ENCODE results near the gene YIPF4. TPM values are rescaled to one million over a fixed set of nuclear protein-coding genes. Genes with fewer than 3 reads are reported as not detected.

Gene YIPF4
- total and polyA plus RNA-seq, 2 of the 8 experiments (the other 6 are each of a cell fraction or from before 2014, with no cell fraction given), result 2.9 to 21.4 TPM

- 86% methylated on average over 4 of the region's 4 CpGs; no CpG with 5 or more reads in 1 of the 2 experiments for WGBS, 2 experiments (ENCODE audit: extremely low coverage in 1 of 2, insufficient coverage in 1 of 2, insufficient read length in 1 of 2, insufficient replicate concordance in 2 of 2, low coverage in 1 of 2, low lambda C conversion rate in 2 of 2, missing lambda C conversion rate in 1 of 2)
- H3K18ac ChIP-seq (ENCODE audit: extremely low read depth, low read length), result no peak overlapping the region
- H2AK5ac ChIP-seq (ENCODE audit: low read depth, low read length), result no peak overlapping the region
- no peak overlapping the region for H3K56ac ChIP-seq (replicated peaks; ENCODE audit: insufficient read length, low read depth, low read length)
- no peak overlapping the region for H3K4me2 ChIP-seq (ENCODE audit: insufficient read depth in 1 of 2, low read depth in 2 of 2, low read length in 2 of 2)
- H3K27ac ChIP-seq (ENCODE audit: low read depth, low read length), result no peak overlapping the region
- H4K20me1 ChIP-seq (replicated peaks in 1 of 2; ENCODE audit: control insufficient read depth in 1 of 2, insufficient read depth in 2 of 2, low read length in 2 of 2), result no peaks in the 10 kb centered on the region
- no peaks in the 10 kb centered on the region for H3K9me3 ChIP-seq (ENCODE audit: insufficient read depth in 2 of 2, low read depth in 1 of 2, low read length in 1 of 2)
- DNase-seq (ENCODE audit: low read depth in 1 of 2, low spot score in 2 of 2), result no peak
- no peak overlapping the region for H3K9ac ChIP-seq (replicated peaks in 1 of 4; ENCODE audit: extremely low read depth in 1 of 4, low read depth in 3 of 4, low read length in 3 of 4)
- POLR2A ChIA-PET (ENCODE audit: partially characterized antibody), result no interaction called here
- no peaks in the 10 kb centered on the region for H3K36me3 ChIP-seq (ENCODE audit: control insufficient read depth in 2 of 4, insufficient read depth in 4 of 4, low read length in 3 of 4)
- H2BK12ac ChIP-seq (ENCODE audit: low read depth, low read length), result no peak overlapping the region
- H4K8ac ChIP-seq (ENCODE audit: extremely low read depth, insufficient read depth, low read length), result no peak overlapping the region
- H2BK15ac ChIP-seq (ENCODE audit: low read length), result no peak overlapping the region
- H2BK120ac ChIP-seq (replicated peaks; ENCODE audit: low read depth, low read length), result no peak overlapping the region
- H4K5ac ChIP-seq (ENCODE audit: insufficient read length, low read depth, low read length), result no peak overlapping the region
- peaks cover 0 to 2% (median 0%) of the 10 kb centered on the region in 4 experiments; a peak in 1 of 7 replicates for H3K27me3 ChIP-seq (replicated peaks in 1 of 4; ENCODE audit: control insufficient read depth in 3 of 4, extremely low read depth in 1 of 4, insufficient read depth in 3 of 4, low read length in 3 of 4)
- TF ChIP-seq CTBP2 (IDR thresholded peaks at IDR 0.05; ENCODE audit: borderline replicate concordance, insufficient read depth, insufficient read length, low read length) (no peak), GTF2F1 (IDR thresholded peaks at IDR 0.05; ENCODE audit: borderline replicate concordance, low read depth, low read length) (no peak), SRF (IDR thresholded peaks at IDR 0.05; ENCODE audit: low read depth, low read length) (no peak)
- no peak overlapping the region for H3K23ac ChIP-seq (ENCODE audit: insufficient read length)
- no peak overlapping the region for H3K4me3 ChIP-seq (ENCODE audit: extremely low read depth in 1 of 4, insufficient read depth in 2 of 4, low read depth in 3 of 4, low read length in 4 of 4)
- H3K23me2 ChIP-seq (ENCODE audit: low read depth, low read length), result no peaks in the 10 kb centered on the region
- no peaks in the 10 kb centered on the region for H3K4me1 ChIP-seq (replicated peaks in 1 of 4; ENCODE audit: control insufficient read depth in 3 of 4, insufficient read depth in 4 of 4, low read length in 3 of 4)
- no peaks in the 10 kb centered on the region for H3K79me2 ChIP-seq (ENCODE audit: control insufficient read depth in 1 of 2, insufficient read depth in 2 of 2, low read length in 2 of 2)
- no peak overlapping the region for H3K4ac ChIP-seq (replicated peaks; ENCODE audit: insufficient read length, low read depth, low read length)
- CTCF ChIA-PET (ENCODE audit: partially characterized antibody), result interaction anchor here (0.6 to 0.7 kb wide), 3 partner anchors 15 to 52 kb away, joined by 3 read pairs; no protein-coding TSS in a partner anchor
- H3K14ac ChIP-seq (ENCODE audit: insufficient read length), result no peak overlapping the region
- H2AFZ ChIP-seq (ENCODE audit: low read length), result no peak overlapping the region
- H4K91ac ChIP-seq (replicated peaks; ENCODE audit: insufficient read length, low read length), result no peak overlapping the region
- no peaks in the 10 kb centered on the region for H3K79me1 ChIP-seq (ENCODE audit: low read depth, low read length)
- H2BK20ac ChIP-seq (ENCODE audit: low read length), result no peak overlapping the region
- no peak for FAIRE-seq
- no peak overlapping the region for H2BK5ac ChIP-seq (ENCODE audit: low read depth, low read length)
Measured at GRCh38 chr2:32246911-32247310, 30.8 kb upstream of the YIPF4 start.

Data from H1 (cell line).